H1 (cell line): ENCODE measurements around the gene ID1. TPM values are rescaled to one million over a fixed set of nuclear protein-coding genes. Genes with fewer than 3 reads are reported as not detected.
A peak's percentile ranks its signal among the peaks of the same experiment; 100 is the strongest.

Experiments used
- CTCF ChIA-PET: fragments of 300-600 bp; sonication (Branson Sonifier 250); formaldehyde crosslinking; loops from one replicate; lab custom pipeline; 2021; ENCODE audit not compliant: partially characterized antibody; lab: Charles Lee
- POLR2A ChIA-PET: fragments of 300-600 bp; sonication (Branson Sonifier 250); formaldehyde crosslinking; loops from one replicate; lab custom pipeline; 2021; ENCODE audit warnings: inconsistent platforms; ENCODE audit not compliant: partially characterized antibody; lab: Charles Lee
- DNase-seq, 2 experiments: peaks; one replicate each; pipeline versions ENCODE4 v3.0.0 to v3.0.0-alpha.2; 2010 to 2022; ENCODE audit warnings: low spot score in 2 of 2, low read depth in 1 of 2, mixed read lengths in 1 of 2
- FAIRE-seq: peaks from 2 replicates; lab custom pipeline; 2011; peaks lifted over from hg19 to GRCh38; lab: Jason Lieb, UNC
- H2AFZ ChIP-seq: 2 replicates; pipeline ENCODE4 v1.8.1; 2012; ENCODE audit warnings: low read length, inconsistent platforms
- H2AK5ac ChIP-seq: 2 replicates; pipeline ENCODE4 v1.6.1; 2013; ENCODE audit warnings: low read depth, low read length
- H2BK120ac ChIP-seq: replicated peaks from 2 replicates; pipeline ENCODE3; 2013; ENCODE audit warnings: low read depth, low read length, inconsistent platforms
- H2BK12ac ChIP-seq: 2 replicates; pipeline ENCODE4 v1.6.1; 2013; ENCODE audit warnings: low read depth, low read length
- H2BK15ac ChIP-seq: 2 replicates; pipeline ENCODE4 v1.6.1; 2013; ENCODE audit warnings: low read length
- H2BK20ac ChIP-seq: 2 replicates; pipeline ENCODE4 v1.6.1; 2013; ENCODE audit warnings: low read length
- H2BK5ac ChIP-seq: 2 replicates; pipeline ENCODE4 v1.6.1; 2013; ENCODE audit warnings: low read depth, low read length
- H3K14ac ChIP-seq: 2 replicates; pipeline ENCODE4 v1.6.1; 2013; ENCODE audit warnings: inconsistent platforms; ENCODE audit not compliant: insufficient read length
- H3K18ac ChIP-seq: 2 replicates; pipeline ENCODE4 v1.6.1; 2013; ENCODE audit warnings: low read length; ENCODE audit errors: extremely low read depth
- H3K23ac ChIP-seq: 2 replicates; pipeline ENCODE4 v1.6.1; 2013; ENCODE audit warnings: inconsistent platforms; ENCODE audit not compliant: insufficient read length
- H3K23me2 ChIP-seq: 2 replicates; pipeline ENCODE4 v1.6.1; 2013; ENCODE audit warnings: low read depth, low read length
- H3K27ac ChIP-seq: 2 replicates; pipeline ENCODE4 v1.6.1; 2011; ENCODE audit warnings: low read depth, low read length, inconsistent platforms
- H3K27me3 ChIP-seq, 4 experiments: replicated peaks in 1 of 4; 1 replicate in 1 of 4; 2 replicates in 3 of 4; pipeline versions ENCODE4 v1.6.1 to v1.8.1; 2011 to 2013; ENCODE audit warnings: low read length in 3 of 4, mild to moderate bottlenecking in 3 of 4, inconsistent platforms in 2 of 4, mixed read lengths in 2 of 4, moderate library complexity in 1 of 4; ENCODE audit not compliant: control insufficient read depth in 3 of 4, insufficient read depth in 3 of 4; ENCODE audit errors: extremely low read depth in 1 of 4
- H3K36me3 ChIP-seq, 4 experiments: 2 replicates each; pipeline versions ENCODE4 v1.6.1 to v1.8.1; 2011 to 2013; ENCODE audit warnings: mild to moderate bottlenecking in 4 of 4, low read length in 3 of 4, moderate library complexity in 2 of 4, control low read depth in 1 of 4, inconsistent platforms in 1 of 4; ENCODE audit not compliant: insufficient read depth in 4 of 4, control insufficient read depth in 2 of 4
- H3K4ac ChIP-seq: replicated peaks from 2 replicates; pipeline ENCODE3; 2013; ENCODE audit warnings: low read length, low read depth, mixed read lengths, inconsistent platforms; ENCODE audit not compliant: insufficient read length
- H3K4me1 ChIP-seq, 4 experiments: replicated peaks in 1 of 4; 1 replicate in 1 of 4; 2 replicates in 3 of 4; pipeline versions ENCODE4 v1.6.1 to v1.8.1; 2011 to 2013; ENCODE audit warnings: low read length in 3 of 4, inconsistent platforms in 2 of 4, mixed read lengths in 1 of 4; ENCODE audit not compliant: insufficient read depth in 4 of 4, control insufficient read depth in 3 of 4
- H3K4me2 ChIP-seq, 2 experiments: 2 replicates each; pipeline versions ENCODE4 v1.6.1 to v1.8.1; 2011 to 2013; ENCODE audit warnings: low read depth in 2 of 2, low read length in 2 of 2, control low read depth in 1 of 2, inconsistent platforms in 1 of 2, mild to moderate bottlenecking in 1 of 2; ENCODE audit not compliant: insufficient read depth in 1 of 2
- H3K4me3 ChIP-seq, 4 experiments: fragments of 200-600, 300-600 bp in 1 of 4; sonication (generic), shearing (Covaris generic), sonication (Bioruptor Twin) in 1 of 4; 2 replicates each; pipeline versions ENCODE4 v1.5.1 to v1.8.1; 2011 to 2016; ENCODE audit warnings: low read length in 4 of 4, low read depth in 3 of 4, control low read depth in 2 of 4, inconsistent platforms in 2 of 4, mild to moderate bottlenecking in 2 of 4, mixed read lengths in 1 of 4, moderate library complexity in 1 of 4; ENCODE audit not compliant: insufficient read depth in 2 of 4; ENCODE audit errors: extremely low read depth in 1 of 4
- H3K56ac ChIP-seq: replicated peaks from 2 replicates; pipeline ENCODE3; 2013; ENCODE audit warnings: low read depth, mild to moderate bottlenecking, mixed read lengths, low read length, inconsistent platforms; ENCODE audit not compliant: insufficient read length
- H3K79me1 ChIP-seq: 2 replicates; pipeline ENCODE4 v1.6.1; 2013; ENCODE audit warnings: low read depth, low read length, control low read depth
- H3K79me2 ChIP-seq, 2 experiments: 2 replicates each; pipeline versions ENCODE4 v1.6.1 to v1.8.1; 2012 to 2013; ENCODE audit warnings: low read length in 2 of 2, mild to moderate bottlenecking in 2 of 2, inconsistent platforms in 1 of 2; ENCODE audit not compliant: insufficient read depth in 2 of 2, control insufficient read depth in 1 of 2
- H3K9ac ChIP-seq, 4 experiments: replicated peaks in 1 of 4; 1 replicate in 1 of 4; 2 replicates in 3 of 4; pipeline versions ENCODE4 v1.6.1 to v1.8.1; 2011 to 2013; ENCODE audit warnings: low read depth in 3 of 4, low read length in 3 of 4, control low read depth in 2 of 4, mild to moderate bottlenecking in 2 of 4, moderate library complexity in 2 of 4, inconsistent platforms in 1 of 4; ENCODE audit errors: extremely low read depth in 1 of 4
- H3K9me3 ChIP-seq, 2 experiments: 2 replicates each; pipeline versions ENCODE4 v1.6.1 to v1.8.1; 2012 to 2013; ENCODE audit warnings: mild to moderate bottlenecking in 2 of 2, moderate library complexity in 2 of 2, control low read depth in 1 of 2, inconsistent platforms in 1 of 2, low read depth in 1 of 2, low read length in 1 of 2, mixed read lengths in 1 of 2; ENCODE audit not compliant: insufficient read depth in 2 of 2
- H4K20me1 ChIP-seq, 2 experiments: replicated peaks in 1 of 2; 2 replicates each; pipeline versions ENCODE3 to v1.8.1; 2011 to 2013; ENCODE audit warnings: inconsistent platforms in 2 of 2, low read length in 2 of 2, mild to moderate bottlenecking in 1 of 2; ENCODE audit not compliant: insufficient read depth in 2 of 2, control insufficient read depth in 1 of 2
- H4K5ac ChIP-seq: 2 replicates; pipeline ENCODE4 v1.6.1; 2013; ENCODE audit warnings: low read length, low read depth, mixed read lengths, inconsistent platforms; ENCODE audit not compliant: insufficient read length
- H4K8ac ChIP-seq: 2 replicates; pipeline ENCODE4 v1.8.0; 2013; ENCODE audit warnings: mild to moderate bottlenecking, moderate library complexity, low read length, inconsistent platforms; ENCODE audit not compliant: insufficient read depth; ENCODE audit errors: extremely low read depth
- H4K91ac ChIP-seq: replicated peaks from 2 replicates; pipeline ENCODE3; 2013; ENCODE audit warnings: low read length, mixed read lengths, inconsistent platforms; ENCODE audit not compliant: insufficient read length
- CREB1 ChIP-seq: IDR thresholded peaks from 2 replicates; pipeline ENCODE4 v1.6.1; 2012; ENCODE audit warnings: inconsistent platforms
- GABPA ChIP-seq: IDR thresholded peaks from 2 replicates; pipeline ENCODE4 v1.6.1; 2011; ENCODE audit warnings: mild to moderate bottlenecking, low read length, moderate library complexity, borderline replicate concordance; ENCODE audit not compliant: insufficient read depth
- JUND ChIP-seq: IDR thresholded peaks from 2 replicates; pipeline ENCODE4 v1.6.1; 2011; ENCODE audit warnings: mild to moderate bottlenecking, improper control_type of control experiment, low read length
- KDM1A ChIP-seq: fragments of 200-600, 300-600 bp; sonication (generic); IDR thresholded peaks from 2 replicates; pipeline ENCODE4 v1.7.1; 2016; ENCODE audit warnings: mild to moderate bottlenecking, low read length, borderline replicate concordance
- KDM5A ChIP-seq: fragments of 200-600 bp; IDR thresholded peaks from 2 replicates; pipeline ENCODE4 v1.7.1; 2012; ENCODE audit warnings: mild to moderate bottlenecking, low read length, inconsistent platforms, mixed read lengths
- NANOG ChIP-seq: IDR thresholded peaks from 2 replicates; pipeline ENCODE4 v1.6.1; 2011; ENCODE audit warnings: low read length, low read depth, mild to moderate bottlenecking, inconsistent platforms; ENCODE audit not compliant: insufficient read depth, poor library complexity, severe bottlenecking
- SP2 ChIP-seq: IDR thresholded peaks from 2 replicates; pipeline ENCODE4 v1.6.1; 2012; ENCODE audit warnings: mild to moderate bottlenecking, low read length, inconsistent platforms
- SUZ12 ChIP-seq: fragments of 200-600 bp; sonication (generic); IDR thresholded peaks from 2 replicates; pipeline ENCODE4 v1.6.1; 2012; ENCODE audit warnings: mild to moderate bottlenecking, inconsistent platforms, low read length, moderate library complexity, mixed read lengths
- TCF12 ChIP-seq: IDR thresholded peaks from 2 replicates; pipeline ENCODE4 v1.6.1; 2011; ENCODE audit warnings: low read depth, mild to moderate bottlenecking, low read length
- USF2 ChIP-seq: IDR thresholded peaks from 2 replicates; pipeline ENCODE4 v1.6.1; 2011; ENCODE audit warnings: low read length, improper control_type of control experiment
- WGBS, 2 experiments: shearing (Covaris generic) in 1 of 2; methylation state at CpG; one replicate each; pipeline versions ENCODE4 v1.1.6 to v1.1.7; 2013 to 2015; ENCODE audit warnings: low lambda C conversion rate in 2 of 2, mixed read lengths in 2 of 2, inconsistent platforms in 1 of 2, low coverage in 1 of 2, missing lambda C conversion rate in 1 of 2; ENCODE audit not compliant: insufficient replicate concordance in 2 of 2, insufficient coverage in 1 of 2, insufficient read length in 1 of 2; ENCODE audit errors: extremely low coverage in 1 of 2, missing lambda C conversion rate in 1 of 2; 5-methylcytosine and 5-hydroxymethylcytosine counted together
- polyA plus RNA-seq, 7 experiments: library from polyadenylated mRNA; depleted of rRNA in 3 of 7; stranded (reverse) in 5 of 7; unstranded in 2 of 7; fragments of >200 nt in 5 of 7; fragments of 200-250 nt in 2 of 7; gene quantifications; 1 replicate in 5 of 7; 2 replicates in 1 of 7; 4 replicates in 1 of 7; pipeline versions ENCODE4 v1.2.1 to v1.2.3, GENCODE V29; 2011 to 2013; ENCODE audit warnings: missing spikeins in 2 of 7, mixed read lengths in 2 of 7
- total RNA-seq: library from RNA; stranded (reverse); fragmentation: NEBNext Ultra II Directional; extraction: Animal tissue kit (Norgen Biotek cat#: 25700); gene quantifications from 2 replicates; pipeline ENCODE4 v1.2.1, GENCODE V29; 2021

Gene ID1
- total and polyA plus RNA-seq, 2 of the 8 experiments (the other 6 are each of a cell fraction or from before 2014, with no cell fraction given): 120 to 357 TPM

DNA sequence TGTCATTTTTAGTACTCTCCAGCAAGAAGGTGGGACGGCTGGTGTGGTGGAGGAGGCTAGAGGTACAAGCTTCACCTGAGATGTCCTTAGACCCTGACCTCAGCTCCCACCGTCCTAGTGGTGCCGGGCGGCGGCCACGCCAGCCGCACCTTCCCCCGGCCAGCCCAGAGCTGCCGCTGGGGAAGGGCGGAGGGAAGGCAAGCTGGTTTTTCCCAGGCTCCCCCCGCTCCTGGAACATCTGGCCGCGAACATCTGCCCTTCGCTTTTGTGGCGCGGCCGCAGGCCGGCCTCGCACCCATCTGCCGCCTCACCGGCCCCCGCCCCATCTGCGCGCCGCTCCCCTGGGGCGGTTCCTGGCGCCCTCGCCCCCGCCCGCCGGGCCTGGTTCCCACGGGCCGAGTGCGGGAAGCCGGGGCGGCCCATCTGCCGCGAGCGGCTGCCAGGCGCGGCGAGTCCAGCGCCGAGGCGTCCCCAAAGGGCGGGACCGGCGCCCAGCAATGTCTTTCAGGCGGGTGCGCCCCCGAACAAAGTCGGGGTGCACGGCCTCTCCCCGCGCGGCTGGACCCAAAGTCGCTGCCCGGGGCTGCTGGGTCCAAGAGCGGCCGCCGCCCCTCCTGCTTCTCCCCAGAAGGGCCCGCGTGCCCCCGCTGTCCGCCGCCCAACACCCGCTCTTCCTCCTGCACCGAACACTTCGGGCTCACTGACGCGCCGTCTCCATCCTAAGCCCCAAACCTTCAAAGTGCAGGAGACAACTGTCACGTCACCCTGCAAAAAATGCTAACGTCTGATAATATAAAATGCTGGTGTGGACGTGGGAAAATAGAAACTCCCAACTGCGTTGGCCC lies 17.3 kb upstream of the ID1 start:
- Histone ChIP-seq H3K27me3 (peaks cover 0 to 15% (median 7%) of the 10 kb centered on the region in 4 experiments; a peak in 5 of 7 replicates), H3K4me3 (peak overlapping the region; percentile 12 to 56 (median 34); a peak in 7 of 8 replicates), H3K36me3 (no peaks in the 10 kb centered on the region), H2AFZ (no peak overlapping the region), H3K79me1 (no peaks in the 10 kb centered on the region), H3K9ac (no peak overlapping the region), H3K14ac (no peak overlapping the region), H4K5ac (no peak overlapping the region), H2AK5ac (no peak overlapping the region), H3K56ac (no peak overlapping the region), H3K9me3 (no peaks in the 10 kb centered on the region), H2BK120ac (peak overlapping the region; percentile 2), H3K4me2 (peak overlapping the region; percentile 51 to 77), H2BK15ac (peak overlapping the region; percentile 3; the same call in 1 of the 2 replicates), H2BK5ac (no peak overlapping the region), H3K18ac (peak overlapping the region; percentile 71), H3K4me1 (peaks cover 8 to 31% (median 25%) of the 10 kb centered on the region in 4 experiments), H3K4ac (no peak overlapping the region), H3K23me2 (peaks cover 5% of the 10 kb centered on the region; the same call in 1 of the 2 replicates), H4K8ac (peak overlapping the region; percentile 47; the same call in 1 of the 2 replicates), H3K27ac (no peak overlapping the region), H4K20me1 (no peaks in the 10 kb centered on the region), H3K23ac (no peak overlapping the region), H2BK20ac (peak overlapping the region; percentile 61), H3K79me2 (no peaks in the 10 kb centered on the region), H2BK12ac (peak overlapping the region; percentile 94), H4K91ac (peak overlapping the region; percentile 75)
- FAIRE-seq: no peak
- ChIA-PET POLR2A (interaction anchor here (0.6 to 12.8 kb wide), 9 partner anchors 8 to 246 kb away, joined by 3 to 281 read pairs (median 16); partner anchors contain the start of gene ID1), CTCF (interaction anchor here (0.7 to 6.1 kb wide), 15 partner anchors 10 to 47 kb away, joined by 3 to 75 read pairs (median 8); partner anchors contain the start of gene ID1)
- no peak for DNase-seq
- 6% methylated on average over 73 of the region's 76 CpGs; no CpG with 5 or more reads in 1 of the 2 experiments for WGBS, 2 experiments
- TF ChIP-seq GABPA (peak; percentile 46; the same call in 1 of the 2 replicates), SP2 (no peak), USF2 (no peak), CREB1 (no peak), JUND (no peak), SUZ12 (peak; percentile 48; the same call in 1 of the 2 replicates), KDM1A (no peak), TCF12 (0 out of 2 replicates have a peak, but pooled peaks have one; percentile 34), NANOG (no peak), KDM5A (no peak)
